HepG2 (cell line): Measurements from ENCODE around the gene RESP18. TPM values are rescaled to one million over a fixed set of nuclear protein-coding genes. Genes with fewer than 3 reads are reported as not detected.

Experiments used
- ATAC-seq: fragments of 200-7000 bp; cut with Tn5 transposase; 3 replicates; pipeline ENCODE4 v1.9.1; 2020; ENCODE audit warnings: mild to moderate bottlenecking, moderate library complexity
- BruUV-seq: library from RNA; stranded (reverse); fragments of 400-500 nt; replicated peaks from 2 replicates; lab custom pipeline; 2021; lab: Mats Ljungman, UMichigan
- CTCF ChIA-PET: fragments of 300-600 bp; formaldehyde crosslinking; extraction: SDS; loops from one replicate; lab custom pipeline; 2021; ENCODE audit warnings: low total read pairs, inconsistent platforms, low intra/inter-chr PET ratio; lab: Yijun Ruan, JAX
- POLR2A ChIA-PET: fragments of 350-600 bp; sonication (Branson Sonifier 250); formaldehyde crosslinking; loops from one replicate; lab custom pipeline; 2020; ENCODE audit warnings: antibody characterized with exemption, inconsistent platforms; lab: Yijun Ruan, JAX
- DNase-seq: peaks from one replicate; pipeline ENCODE4 v3.0.0-alpha.2; 2015; ENCODE audit warnings: low spot score
- FAIRE-seq: peaks from 3 replicates; lab custom pipeline; 2011; peaks lifted over from hg19 to GRCh38; lab: Jason Lieb, UNC
- H2AFZ ChIP-seq: one replicate; pipeline ENCODE4 v1.6.1; 2011; ENCODE audit warnings: low read length, inconsistent platforms
- H3K27ac ChIP-seq: fragments of 300-600 bp; 3 replicates; pipeline ENCODE4 v1.8.0; 2011; ENCODE audit warnings: mixed run types, mild to moderate bottlenecking, mixed read lengths, low read length, inconsistent platforms; ENCODE audit not compliant: insufficient read depth; ENCODE audit errors: extremely low read length
- H3K27me3 ChIP-seq, 2 experiments: fragments of 200-600 bp in 1 of 2; 2 replicates in 1 of 2; 3 replicates in 1 of 2; pipeline versions ENCODE4 v1.6.0 to v1.8.0; 2011; ENCODE audit warnings: low read length in 2 of 2, mild to moderate bottlenecking in 2 of 2, moderate library complexity in 2 of 2, inconsistent platforms in 1 of 2; ENCODE audit not compliant: insufficient read depth in 2 of 2, control insufficient read depth in 1 of 2
- H3K36me3 ChIP-seq, 2 experiments: fragments of 200-600 bp in 1 of 2; replicated peaks in 1 of 2; 2 replicates in 1 of 2; 3 replicates in 1 of 2; pipeline versions ENCODE4 v1.5.1 to v1.8.0; 2011; ENCODE audit warnings: low read length in 2 of 2, inconsistent platforms in 1 of 2; ENCODE audit not compliant: insufficient read depth in 2 of 2, control insufficient read depth in 1 of 2
- H3K4me1 ChIP-seq: 2 replicates; pipeline ENCODE4 v1.5.1; 2012; ENCODE audit warnings: low read length, inconsistent platforms; ENCODE audit not compliant: insufficient read depth
- H3K4me2 ChIP-seq: 2 replicates; pipeline ENCODE4 v1.6.0; 2011; ENCODE audit warnings: low read depth, low read length, inconsistent platforms
- H3K4me3 ChIP-seq, 3 experiments: fragments of 200-600 bp in 1 of 3; sonication (generic), shearing (Covaris generic) in 1 of 3; replicated peaks in 1 of 3; 2 replicates each; pipeline ENCODE4 v1.5.1; 2011 to 2016; ENCODE audit warnings: low read length in 3 of 3, inconsistent platforms in 2 of 3, low read depth in 2 of 3, mild to moderate bottlenecking in 2 of 3, control low read depth in 1 of 3, mixed read lengths in 1 of 3; ENCODE audit not compliant: insufficient read depth in 1 of 3
- H3K79me2 ChIP-seq: one replicate; pipeline ENCODE4 v1.6.1; 2011; ENCODE audit warnings: low read length, inconsistent platforms; ENCODE audit not compliant: insufficient read depth
- H3K9ac ChIP-seq: 2 replicates; pipeline ENCODE4 v1.6.0; 2011; ENCODE audit warnings: mild to moderate bottlenecking, low read depth, low read length, inconsistent platforms; ENCODE audit not compliant: insufficient read depth
- H3K9me3 ChIP-seq: 2 replicates; pipeline ENCODE4 v1.5.1; 2012; ENCODE audit warnings: mild to moderate bottlenecking, low read length
- H4K20me1 ChIP-seq: 2 replicates; pipeline ENCODE4 v1.6.0; 2011; ENCODE audit warnings: inconsistent platforms, mild to moderate bottlenecking, low read length, moderate library complexity; ENCODE audit not compliant: insufficient read depth
- DZIP1 ChIP-seq: sonication (generic); formaldehyde crosslinking; IDR thresholded peaks from 2 replicates; pipeline ENCODE4 v1.5.0; 2020; ENCODE audit warnings: mild to moderate bottlenecking, missing genetic modification reagents
- MIXL1 ChIP-seq: IDR thresholded peaks from 2 replicates; pipeline ENCODE4 v1.6.1; 2016
- NAIF1 ChIP-seq: sonication (generic); formaldehyde crosslinking; IDR thresholded peaks from 2 replicates; pipeline ENCODE4 v1.5.0; 2020; ENCODE audit warnings: mild to moderate bottlenecking, missing genetic modification reagents, borderline replicate concordance
- RARG ChIP-seq: sonication (generic); formaldehyde crosslinking; IDR thresholded peaks from 2 replicates; pipeline ENCODE4 v1.4.0; 2020; ENCODE audit warnings: low read depth, mild to moderate bottlenecking, missing genetic modification reagents
- TMF1 ChIP-seq: sonication (generic); formaldehyde crosslinking; IDR thresholded peaks from 2 replicates; pipeline ENCODE4 v1.8.1; 2022; ENCODE audit warnings: low read depth, missing genetic modification reagents
- TOPORS ChIP-seq: sonication (generic); formaldehyde crosslinking; IDR thresholded peaks from 2 replicates; pipeline ENCODE4 v1.8.0; 2023; ENCODE audit warnings: mild to moderate bottlenecking, missing genetic modification reagents
- ZBED4 ChIP-seq: sonication (generic); formaldehyde crosslinking; IDR thresholded peaks from 2 replicates; pipeline ENCODE4 v1.4.0; 2020; ENCODE audit warnings: missing genetic modification reagents, borderline replicate concordance
- ZNF235 ChIP-seq: sonication (generic); formaldehyde crosslinking; IDR thresholded peaks from 2 replicates; pipeline ENCODE4 v1.8.1; 2023; ENCODE audit warnings: mild to moderate bottlenecking, missing genetic modification reagents, borderline replicate concordance
- ZNF274 ChIP-seq: sonication (generic); formaldehyde crosslinking; IDR thresholded peaks from 2 replicates; pipeline ENCODE4 v1.5.1; 2020; ENCODE audit warnings: mild to moderate bottlenecking, missing genetic modification reagents
- ZNF383 ChIP-seq: sonication (generic); formaldehyde crosslinking; IDR thresholded peaks from 2 replicates; pipeline ENCODE4 v1.4.0; 2020; ENCODE audit warnings: missing genetic modification reagents, mild to moderate bottlenecking, borderline replicate concordance
- ZNF772 ChIP-seq: sonication (generic); formaldehyde crosslinking; IDR thresholded peaks from 2 replicates; pipeline ENCODE4 v1.5.0; 2020; ENCODE audit warnings: mild to moderate bottlenecking, missing genetic modification reagents
- ZNF883 ChIP-seq: sonication (generic); formaldehyde crosslinking; IDR thresholded peaks from 2 replicates; pipeline ENCODE4 v1.5.1; 2020; ENCODE audit warnings: mild to moderate bottlenecking, missing genetic modification reagents; ENCODE audit errors: not compliant biosample characterization
- WGBS: methylation state at CpG from one replicate; pipeline ENCODE4 v1.1.6; 2017; ENCODE audit warnings: low lambda C conversion rate; 5-methylcytosine and 5-hydroxymethylcytosine counted together
- in situ Hi-C: cut with HindIII; loops from 2 replicates; pipeline ENCODE4 v1.10.0; 2017; ENCODE audit warnings: low pct_unique_long_range_greater_than_20kb; ENCODE audit not compliant: extremely low pct_ligation_motif_present
- intact Hi-C: fragments of 100-400 bp; cut with micrococcal nuclease; formaldehyde crosslinking; loops from one replicate; pipeline ENCODE4 v1.10.0; 2022; ENCODE audit not compliant: unreplicated experiment
- polyA plus RNA-seq, 8 experiments: library from polyadenylated mRNA; depleted of rRNA in 3 of 8; stranded (reverse) in 7 of 8; unstranded in 1 of 8; fragments of >200 nt; fragmentation: Illumina TruSeq in 4 of 8; extraction: Trizol in 4 of 8; gene quantifications; 2 replicates each; pipeline versions ENCODE4 v1.2.1 to v1.2.3, GENCODE V29; 2011 to 2016; ENCODE audit warnings: low read depth in 4 of 8, missing spikeins in 1 of 8, mixed read lengths in 1 of 8; ENCODE audit not compliant: insufficient read depth in 1 of 8
- total RNA-seq, 5 experiments: library from RNA; depleted of rRNA; stranded (reverse); fragments of >200 nt; fragmentation: Illumina TruSeq; extraction: Trizol; gene quantifications; 2 replicates each; pipeline ENCODE4 v1.2.3, GENCODE V29; 2016; ENCODE audit warnings: low read depth in 1 of 5

RESP18 gene
- total and polyA plus RNA-seq, 2 of the 13 experiments (the other 11 are each of a cell fraction or from before 2014, with no cell fraction given): not detected

DNA sequence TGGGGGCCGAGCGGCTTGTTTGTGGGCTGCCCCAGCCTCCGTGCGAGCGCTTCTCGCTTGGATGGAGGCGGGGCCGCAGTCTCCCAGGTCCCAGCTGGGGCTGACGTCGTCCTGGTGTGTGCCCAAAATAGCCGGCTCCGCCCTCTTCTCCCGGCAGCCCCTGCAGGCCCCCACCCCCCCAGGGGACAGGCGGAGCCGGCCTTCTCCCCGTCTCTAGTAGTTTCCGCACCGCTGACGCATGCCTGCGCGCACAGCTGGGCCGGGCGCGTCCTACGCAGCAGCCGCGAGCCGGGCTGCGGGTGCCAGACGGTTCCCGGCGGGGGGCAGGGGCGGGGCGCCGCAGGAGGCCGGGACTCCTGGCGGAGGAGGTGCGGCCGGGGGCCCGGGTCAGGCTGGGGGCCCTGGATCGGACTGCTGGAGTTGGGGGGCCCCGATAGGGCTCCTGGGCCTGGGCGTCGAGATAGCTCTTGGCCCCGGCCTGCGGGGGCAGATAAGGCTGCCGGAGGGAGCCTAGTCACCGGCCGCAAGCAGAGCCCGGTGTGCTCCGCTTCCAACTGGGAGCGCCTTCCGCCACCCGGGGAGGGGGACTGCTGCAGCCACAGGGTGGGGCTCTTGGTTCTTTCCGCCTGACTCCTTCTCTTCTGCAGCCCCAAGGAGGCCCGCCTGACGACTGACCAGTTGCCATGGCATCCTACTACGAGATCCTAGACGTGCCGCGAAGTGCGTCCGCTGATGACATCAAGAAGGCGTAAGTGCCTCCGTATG, 53.2 kb downstream of the RESP18 start, which contains the start of gene DNAJB2 (continued):
- TF ChIP-seq ZBED4 (CRISPR knock-in tag) (peak; percentile 93; the same call in 1 of the 2 replicates), ZNF235 (no peak), NAIF1 (CRISPR knock-in tag) (peak; percentile 91), ZNF383 (CRISPR knock-in tag) (no peak)

DNA sequence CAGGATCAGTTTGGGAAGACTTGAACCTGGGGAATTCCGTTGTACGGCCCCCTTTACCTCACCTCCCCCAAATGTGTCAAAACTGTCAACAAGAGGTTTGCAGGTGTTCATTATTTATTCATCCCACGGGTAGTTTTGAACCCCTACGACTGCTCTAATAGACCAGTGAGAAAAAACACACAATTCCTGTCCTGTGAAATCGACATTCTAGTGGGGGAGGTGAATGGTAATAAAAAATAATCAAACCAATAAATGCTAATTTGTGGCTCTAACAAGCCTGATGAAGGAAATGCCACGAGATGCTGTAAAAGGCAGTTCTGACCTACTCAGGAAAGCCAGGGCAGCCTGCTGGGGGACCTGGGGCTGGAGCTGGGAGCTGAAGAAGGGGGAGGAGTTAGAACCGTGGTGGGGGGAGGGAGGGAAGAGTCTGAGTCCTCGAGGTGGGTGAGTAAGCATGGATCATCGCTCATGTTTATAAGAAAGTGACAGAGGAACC, 53.8 kb downstream of the RESP18 start:
- H2AFZ ChIP-seq: peak overlapping the region; percentile 66
- ChIA-PET CTCF (interaction anchor here (0.9 to 5.4 kb wide), 4 partner anchors 16 to 119 kb away, joined by 3 to 88 read pairs (median 16); partner anchors contain the start of gene NHEJ1), POLR2A (interaction anchor here (0.7 to 3.3 kb wide), 22 partner anchors 9 to 277 kb away, joined by 3 to 70 read pairs (median 10); partner anchors contain the start of genes ABCB6, ANKZF1, ATG9A and CNPPD1)
- ATAC-seq (peak; percentile 45), DNase-seq (no peak), FAIRE-seq (no peak)
- peaks cover 39% of the 10 kb centered on the region for H3K4me1 ChIP-seq
- intact Hi-C loops (loop anchor here (1.0 kb wide), 3 partner anchors 16 to 118 kb away; partner anchors contain the start of gene NHEJ1), in situ Hi-C loops (no loop called here)
- peak overlapping the region; percentile 62 for H3K27ac ChIP-seq
- H3K27me3 ChIP-seq: peaks cover 0 to 7% of the 10 kb centered on the region in 2 experiments; a peak in 1 of 5 replicates
- no peaks in the 10 kb centered on the region for H3K79me2 ChIP-seq
- H3K9ac ChIP-seq: peak overlapping the region; percentile 80
- H3K36me3 ChIP-seq: peaks cover 2 to 10% of the 10 kb centered on the region in 2 experiments; a peak in 4 of 5 replicates
- WGBS: 4% methylated on average over 9 of the region's 9 CpGs
- peak overlapping the region; percentile 96 for H3K4me2 ChIP-seq
- H3K9me3 ChIP-seq: no peaks in the 10 kb centered on the region
- peak overlapping the region; percentile 59 to 77 (median 73) for H3K4me3 ChIP-seq
- H4K20me1 ChIP-seq: no peaks in the 10 kb centered on the region
- TSS peak; percentile 84 for BruUV-seq
- TF ChIP-seq TOPORS (CRISPR knock-in tag) (0 out of 2 replicates have a peak, but pooled peaks have one; percentile 13), ZNF274 (CRISPR knock-in tag) (peak; percentile 1; the same call in 1 of the 2 replicates), ZNF772 (CRISPR knock-in tag) (no peak), RARG (CRISPR knock-in tag) (0 out of 2 replicates have a peak, but pooled peaks have one; percentile 25), ZNF883 (CRISPR knock-in tag) (peak; percentile 18), MIXL1 (CRISPR knock-in tag) (no peak), TMF1 (peak; percentile 4; the same call in 1 of the 2 replicates), DZIP1 (0 out of 2 replicates have a peak, but pooled peaks have one; percentile 2)
